ENCODE results near the gene PPP1CA.
A peak's percentile ranks its signal among the peaks of the same experiment; 100 is the strongest.

PPP1CA gene

DNA sequence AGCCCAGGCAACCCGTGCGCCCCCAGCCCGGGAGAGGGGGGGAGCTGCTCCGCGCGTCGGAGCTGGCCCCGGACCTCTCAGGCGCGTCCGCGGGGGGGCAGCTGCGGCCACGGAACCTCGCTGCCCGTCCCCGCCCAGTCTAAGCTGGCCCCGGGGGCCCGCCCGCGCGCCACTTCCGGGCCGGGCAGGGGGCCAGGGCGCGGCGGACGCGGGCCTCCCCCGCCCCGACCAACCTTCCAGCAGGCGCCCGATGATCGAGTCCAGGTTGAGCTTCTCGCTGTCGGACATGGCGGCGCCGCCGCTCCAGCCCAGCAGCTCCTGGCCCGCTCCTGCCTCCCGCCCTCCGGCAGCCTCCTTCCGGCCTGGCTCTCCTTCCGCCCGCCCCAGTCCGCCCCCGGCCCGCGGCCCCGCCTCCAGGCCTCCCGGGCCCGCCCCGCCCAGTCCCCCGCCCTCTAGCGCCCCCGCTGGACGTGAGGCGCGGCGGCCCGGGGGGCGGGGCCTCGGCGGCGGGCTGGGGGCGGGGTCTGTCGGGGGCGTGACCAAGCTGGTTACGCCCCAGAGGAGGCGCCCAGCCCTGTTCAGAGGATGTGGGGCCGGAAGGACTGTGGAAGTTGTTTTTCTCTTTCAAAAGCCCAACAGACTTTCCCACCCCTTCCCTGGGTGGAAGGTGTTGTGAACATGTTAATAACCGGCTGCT lies at the start of gene PPP1CA:
PPP1CA (minus strand) TSS at position 364 of the 697 bp plus-strand sequence; CDS start at position 288, 76 bp downstream.
- peak within 1 kb of the TSS; percentile 81 for H3K4me3 ChIP-seq (ENCODE audit: control insufficient read depth, low read depth, low read length)
- peak; percentile 79 for DNase-seq (ENCODE audit: low read depth)
- TF ChIP-seq, protein P1, sequence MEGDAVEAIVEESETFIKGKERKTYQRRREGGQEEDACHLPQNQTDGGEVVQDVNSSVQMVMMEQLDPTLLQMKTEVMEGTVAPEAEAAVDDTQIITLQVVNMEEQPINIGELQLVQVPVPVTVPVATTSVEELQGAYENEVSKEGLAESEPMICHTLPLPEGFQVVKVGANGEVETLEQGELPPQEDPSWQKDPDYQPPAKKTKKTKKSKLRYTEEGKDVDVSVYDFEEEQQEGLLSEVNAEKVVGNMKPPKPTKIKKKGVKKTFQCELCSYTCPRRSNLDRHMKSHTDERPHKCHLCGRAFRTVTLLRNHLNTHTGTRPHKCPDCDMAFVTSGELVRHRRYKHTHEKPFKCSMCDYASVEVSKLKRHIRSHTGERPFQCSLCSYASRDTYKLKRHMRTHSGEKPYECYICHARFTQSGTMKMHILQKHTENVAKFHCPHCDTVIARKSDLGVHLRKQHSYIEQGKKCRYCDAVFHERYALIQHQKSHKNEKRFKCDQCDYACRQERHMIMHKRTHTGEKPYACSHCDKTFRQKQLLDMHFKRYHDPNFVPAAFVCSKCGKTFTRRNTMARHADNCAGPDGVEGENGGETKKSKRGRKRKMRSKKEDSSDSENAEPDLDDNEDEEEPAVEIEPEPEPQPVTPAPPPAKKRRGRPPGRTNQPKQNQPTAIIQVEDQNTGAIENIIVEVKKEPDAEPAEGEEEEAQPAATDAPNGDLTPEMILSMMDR (conservative IDR thresholded peaks at IDR 0.05; ENCODE audit: control insufficient read depth, insufficient read depth, low read depth, low read length) = no peak

DNA sequence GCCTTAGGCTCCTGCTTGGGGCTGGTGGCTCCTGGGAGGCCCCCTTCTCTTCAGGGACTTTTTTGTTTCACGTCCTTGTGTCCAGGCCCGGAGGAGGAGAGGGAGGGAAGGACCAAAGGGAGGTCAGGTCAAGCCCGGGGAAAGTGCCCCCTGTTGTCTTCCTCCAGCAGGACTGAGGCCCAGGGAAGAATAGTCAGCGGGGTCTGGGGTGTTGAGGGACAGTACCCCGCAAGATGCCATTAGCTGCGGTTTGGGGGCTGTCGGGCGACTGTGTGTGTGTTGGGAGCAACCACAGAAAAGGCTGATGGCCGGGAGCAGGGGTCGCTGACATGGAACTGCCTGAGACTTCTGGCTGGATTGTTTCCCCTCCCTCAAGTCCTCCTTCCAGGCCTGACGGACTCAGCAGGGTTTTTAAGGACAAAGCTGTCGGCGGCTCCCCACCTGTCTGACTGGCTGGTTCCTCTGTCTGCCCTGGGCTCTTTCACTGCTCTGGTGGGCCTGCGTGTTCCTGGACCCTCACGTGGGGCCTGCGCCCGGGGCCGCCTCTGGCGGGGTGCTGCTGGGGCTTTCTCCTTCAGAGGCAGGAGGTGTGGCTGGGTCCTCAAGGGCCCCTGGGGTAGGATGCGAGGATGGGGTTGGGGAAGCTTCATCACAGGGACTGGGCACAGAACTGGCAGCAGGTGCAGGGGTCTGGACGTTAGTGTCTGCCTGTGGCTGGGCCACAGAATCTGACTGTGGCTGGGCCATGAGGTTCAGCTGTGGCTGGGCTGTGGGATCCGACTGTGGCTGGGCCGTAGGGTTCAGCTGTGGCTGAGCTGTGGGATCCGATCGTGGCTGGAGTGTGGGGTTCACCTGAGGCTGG lies 49.4 kb upstream of the PPP1CA start:
- DNase-seq (ENCODE audit: low read depth) = no peak
- TF ChIP-seq, protein P1 (conservative IDR thresholded peaks at IDR 0.05; ENCODE audit: control insufficient read depth, insufficient read depth, low read depth, low read length) = no peak
- H3K4me3 ChIP-seq (ENCODE audit: control insufficient read depth, low read depth, low read length) = no peak overlapping the region

DNA sequence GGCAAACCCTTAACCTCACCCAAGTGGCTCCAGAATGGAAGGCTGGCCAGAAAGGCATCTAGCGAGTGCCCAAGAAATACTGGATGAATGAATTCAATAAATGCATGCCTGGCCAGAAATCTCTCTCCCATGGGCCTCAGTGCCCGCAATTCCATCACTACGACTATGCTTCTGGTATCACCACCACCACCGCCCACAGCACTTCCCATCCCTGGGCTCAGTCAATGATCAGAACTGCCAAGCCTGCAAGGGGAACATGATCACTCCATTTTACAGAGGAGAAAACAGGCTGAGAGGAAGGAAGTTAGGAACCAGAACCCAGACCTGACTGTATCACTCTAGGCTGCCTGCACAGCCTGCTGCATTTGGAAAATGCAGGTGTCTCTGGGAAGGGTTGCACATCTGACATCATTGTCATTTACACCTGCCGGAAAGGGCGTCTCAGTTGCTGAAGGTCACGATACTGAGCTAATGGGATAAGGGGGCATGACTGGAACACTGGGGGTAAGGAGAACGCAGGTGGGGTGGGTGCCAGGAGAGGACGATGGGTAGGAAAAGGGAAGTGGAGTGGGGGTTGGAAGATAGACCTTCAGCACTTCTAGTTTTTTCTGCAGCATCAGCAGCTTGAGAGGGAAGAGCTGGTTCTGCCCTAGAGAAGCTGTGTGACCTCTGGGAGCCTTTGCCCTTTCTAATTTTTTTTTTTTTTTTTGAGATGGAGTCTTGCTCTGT lies 47.6 kb upstream of the PPP1CA start:
- DNase-seq (ENCODE audit: low read depth) = no peak
- TF ChIP-seq, protein P1 (conservative IDR thresholded peaks at IDR 0.05; ENCODE audit: control insufficient read depth, insufficient read depth, low read depth, low read length) = no peak

DNA sequence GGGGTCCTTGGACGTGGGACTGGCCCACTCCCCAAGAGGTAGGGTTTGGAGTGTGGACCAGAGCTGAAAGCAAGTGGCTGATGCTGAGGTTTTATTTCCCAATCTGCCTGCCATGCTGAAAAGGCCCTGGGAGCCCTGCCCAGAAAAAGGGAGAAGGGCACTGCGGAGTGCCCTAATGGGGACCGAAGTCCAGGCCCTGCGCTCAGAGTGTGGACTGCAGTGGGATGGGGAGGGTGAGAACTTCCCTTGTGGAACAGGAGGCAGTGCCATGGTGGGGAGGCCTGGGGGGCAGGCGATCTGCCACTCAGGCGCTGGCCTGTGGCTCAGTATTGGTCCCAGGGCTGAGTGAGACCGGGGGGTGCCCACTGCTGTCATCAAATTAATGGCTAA lies 46.6 kb upstream of the PPP1CA start:
- no peak for DNase-seq (ENCODE audit: low read depth)
- H3K4me3 ChIP-seq (ENCODE audit: control insufficient read depth, low read depth, low read length) = no peak overlapping the region
- TF ChIP-seq, protein P1 (conservative IDR thresholded peaks at IDR 0.05; ENCODE audit: control insufficient read depth, insufficient read depth, low read depth, low read length) = no peak

More for the DNA sequence above, 47.6 kb upstream of the PPP1CA start:
- no peak overlapping the region for H3K4me3 ChIP-seq (ENCODE audit: control insufficient read depth, low read depth, low read length)

DNA sequence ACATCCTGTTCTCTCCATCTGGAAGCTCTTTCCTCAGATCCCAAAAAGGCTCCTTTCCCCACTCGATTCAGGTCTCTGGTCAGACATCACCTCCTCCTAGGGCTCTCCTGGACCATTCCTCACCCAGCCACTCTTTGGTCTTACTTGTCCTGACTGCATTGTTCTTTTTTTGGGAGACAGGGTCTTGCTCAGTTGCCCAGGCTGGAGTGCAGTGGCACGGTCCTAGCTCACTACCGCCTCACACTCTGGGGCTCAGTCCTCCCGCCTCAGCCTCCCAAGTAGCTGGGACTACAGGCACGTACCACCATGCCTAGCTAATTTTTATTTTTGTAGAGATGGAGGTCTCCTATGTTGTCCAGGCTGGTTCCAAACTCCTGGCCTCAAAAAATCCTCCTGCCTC lies 43.9 kb upstream of the PPP1CA start:
- no peak overlapping the region for H3K4me3 ChIP-seq (ENCODE audit: control insufficient read depth, low read depth, low read length)
- no peak for DNase-seq (ENCODE audit: low read depth)
- TF ChIP-seq, protein P1 (conservative IDR thresholded peaks at IDR 0.05; ENCODE audit: control insufficient read depth, insufficient read depth, low read depth, low read length) = no peak
